Natural killer cell (primary cell): Measurements from ENCODE around the gene PCDH9. TPM values are rescaled to one million over a fixed set of nuclear protein-coding genes. Genes with fewer than 3 reads are reported as not detected.

ENCODE experiments used
- ATAC-seq, 3 donors: fragments of 150-1000 bp in 2 of 3; fragments of 200-7000 bp in 1 of 3; cut with Tn5 transposase; 1 replicate in 1 of 3; 2 replicates in 2 of 3; pipeline ENCODE4 v1.10.0; 2021; ENCODE audit warnings: mild to moderate bottlenecking in 2 of 3, moderate library complexity in 2 of 3
- DNase-seq, 2 donors: peaks; one replicate each; pipeline versions ENCODE4 v3.0.0 to v3.0.0-alpha.2; 2013 to 2021; ENCODE audit warnings: mixed read lengths in 1 of 2
- H3K27ac ChIP-seq: one replicate; pipeline ENCODE4 v1.5.1; 2013; ENCODE audit warnings: mild to moderate bottlenecking, low read length
- H3K27me3 ChIP-seq: one replicate; pipeline ENCODE4 v1.6.1; 2013; ENCODE audit warnings: low read length; ENCODE audit not compliant: control insufficient read depth, insufficient read depth
- H3K36me3 ChIP-seq: one replicate; pipeline ENCODE4 v1.6.1; 2013; ENCODE audit warnings: low read length; ENCODE audit not compliant: control insufficient read depth, insufficient read depth
- H3K4me1 ChIP-seq: one replicate; pipeline ENCODE4 v1.6.1; 2013; ENCODE audit warnings: low read length; ENCODE audit not compliant: control insufficient read depth, insufficient read depth
- H3K4me3 ChIP-seq: one replicate; pipeline ENCODE4 v1.5.1; 2013; ENCODE audit warnings: low read length
- H3K9me3 ChIP-seq: one replicate; pipeline ENCODE4 v1.6.1; 2013; ENCODE audit warnings: low read length; ENCODE audit not compliant: control insufficient read depth, insufficient read depth
- H3K27ac Mint-ChIP-seq, 2 donors: one replicate each; pipeline ENCODE4 v1.8.0; 2022; ENCODE audit warnings: mild to moderate bottlenecking in 2 of 2, mixed read lengths in 2 of 2, moderate library complexity in 1 of 2
- H3K27me3 Mint-ChIP-seq, 2 donors: one replicate each; pipeline ENCODE4 v1.8.0; 2022; ENCODE audit warnings: low read depth in 2 of 2, mixed read lengths in 2 of 2
- H3K36me3 Mint-ChIP-seq: one replicate; pipeline ENCODE4 v1.8.0; 2022; ENCODE audit warnings: mixed read lengths
- H3K4me1 Mint-ChIP-seq, 2 donors: one replicate each; pipeline ENCODE4 v1.8.0; 2022; ENCODE audit warnings: mixed read lengths in 2 of 2
- H3K4me3 Mint-ChIP-seq: one replicate; pipeline ENCODE4 v1.8.0; 2022; ENCODE audit warnings: mild to moderate bottlenecking, moderate library complexity, mixed read lengths
- H3K9me3 Mint-ChIP-seq, 2 donors: one replicate each; pipeline ENCODE4 v1.8.0; 2022; ENCODE audit warnings: mixed read lengths in 2 of 2
- CTCF ChIP-seq: fragments of 200-600 bp; IDR thresholded peaks from one replicate; pipeline ENCODE4 v1.8.0; 2022; ENCODE audit warnings: antibody characterized with exemption
- WGBS: methylation state at CpG from one replicate; pipeline ENCODE4 v1.1.7; 2013; ENCODE audit warnings: missing lambda C conversion rate; ENCODE audit not compliant: insufficient coverage; 5-methylcytosine and 5-hydroxymethylcytosine counted together
- intact Hi-C: fragments of 100-400 bp; cut with micrococcal nuclease; formaldehyde crosslinking; loops from one replicate; pipeline ENCODE4 v1.14.2; 2022
- total RNA-seq, 4 donors: library from RNA; stranded (reverse); fragments of 120-200 nt in 1 of 4; gene quantifications; one replicate each; pipeline versions ENCODE4 v1.2.3 to v1.2.4, GENCODE V29; 2013 to 2022

The PCDH9 gene
- total RNA-seq, 3 donors from 2014 or later (not counting 1 experiment from before 2014, with no cell fraction given) = 0.43 to 1.5 (median 0.68) TPM

- no peak overlapping the region for H3K27ac ChIP-seq
- H3K9me3 Mint-ChIP-seq = peaks cover 2% of the 10 kb centered on the region in 2 donors
- DNase-seq (no peak), ATAC-seq (no peak)
- H3K4me1 ChIP-seq = no peaks in the 10 kb centered on the region
- intact Hi-C loops = no loop called here
- TF ChIP-seq CTCF = no peak
- no peak overlapping the region for H3K27ac Mint-ChIP-seq
- 86% methylated on average over 4 of the region's 6 CpGs for WGBS
- no peaks in the 10 kb centered on the region for H3K36me3 ChIP-seq
- H3K36me3 Mint-ChIP-seq = no peaks in the 10 kb centered on the region
- H3K4me3 ChIP-seq = no peak overlapping the region
- no peaks in the 10 kb centered on the region for H3K27me3 ChIP-seq
- H3K9me3 ChIP-seq = no peaks in the 10 kb centered on the region
- H3K4me3 Mint-ChIP-seq = no peak overlapping the region
- H3K4me1 Mint-ChIP-seq = no peaks in the 10 kb centered on the region
- H3K27me3 Mint-ChIP-seq = no peaks in the 10 kb centered on the region
These were observed 824.0 kb downstream of the PCDH9 start for GRCh38 chr13:66405908-66406802.

GRCh38 chr13:66402546-66402945 lies 827.6 kb downstream of the PCDH9 start:
- Histone ChIP-seq H3K4me1 (no peaks in the 10 kb centered on the region), H3K36me3 (no peaks in the 10 kb centered on the region), H3K9me3 (no peaks in the 10 kb centered on the region), H3K4me3 (no peak overlapping the region), H3K27ac (no peak overlapping the region), H3K27me3 (no peaks in the 10 kb centered on the region)
- Mint-ChIP-seq H3K36me3 (no peaks in the 10 kb centered on the region), H3K4me3 (no peak overlapping the region), H3K4me1 (peaks cover 5% of the 10 kb centered on the region in 2 donors), H3K9me3 (peaks cover 0 to 2% of the 10 kb centered on the region in 2 donors), H3K27ac (no peak overlapping the region), H3K27me3 (no peaks in the 10 kb centered on the region)
- ATAC-seq = no peak
- DNase-seq = no peak
- WGBS = 100% methylated on average over 1 of the region's 2 CpGs
- TF ChIP-seq CTCF = no peak
- intact Hi-C loops = no loop called here

- WGBS = 88% methylated on average over 1 of the region's 1 CpG
- Mint-ChIP-seq H3K36me3 (no peaks in the 10 kb centered on the region), H3K27ac (no peak overlapping the region), H3K9me3 (peaks cover 0 to 2% of the 10 kb centered on the region in 2 donors), H3K4me3 (no peak overlapping the region), H3K27me3 (no peaks in the 10 kb centered on the region), H3K4me1 (peaks cover 5% of the 10 kb centered on the region in 2 donors)
- no peak for TF ChIP-seq CTCF
- intact Hi-C loops = no loop called here
- Histone ChIP-seq H3K4me1 (no peaks in the 10 kb centered on the region), H3K27ac (no peak overlapping the region), H3K36me3 (no peaks in the 10 kb centered on the region), H3K27me3 (no peaks in the 10 kb centered on the region), H3K9me3 (no peaks in the 10 kb centered on the region), H3K4me3 (no peak overlapping the region)
- ATAC-seq = no peak
- no peak for DNase-seq
These were observed 828.1 kb downstream of the PCDH9 start for GRCh38 chr13:66402066-66402465.
